ENCODE data around the gene ADAMTS17. TPM values are rescaled to one million over a fixed set of nuclear protein-coding genes. Genes with fewer than 3 reads are reported as not detected.
A peak's percentile ranks its signal among the peaks of the same experiment; 100 is the strongest.

The ADAMTS17 gene
- total RNA-seq, 4 donors from 2014 or later: 7.2 to 15.1 (median 8.9) TPM

DNA sequence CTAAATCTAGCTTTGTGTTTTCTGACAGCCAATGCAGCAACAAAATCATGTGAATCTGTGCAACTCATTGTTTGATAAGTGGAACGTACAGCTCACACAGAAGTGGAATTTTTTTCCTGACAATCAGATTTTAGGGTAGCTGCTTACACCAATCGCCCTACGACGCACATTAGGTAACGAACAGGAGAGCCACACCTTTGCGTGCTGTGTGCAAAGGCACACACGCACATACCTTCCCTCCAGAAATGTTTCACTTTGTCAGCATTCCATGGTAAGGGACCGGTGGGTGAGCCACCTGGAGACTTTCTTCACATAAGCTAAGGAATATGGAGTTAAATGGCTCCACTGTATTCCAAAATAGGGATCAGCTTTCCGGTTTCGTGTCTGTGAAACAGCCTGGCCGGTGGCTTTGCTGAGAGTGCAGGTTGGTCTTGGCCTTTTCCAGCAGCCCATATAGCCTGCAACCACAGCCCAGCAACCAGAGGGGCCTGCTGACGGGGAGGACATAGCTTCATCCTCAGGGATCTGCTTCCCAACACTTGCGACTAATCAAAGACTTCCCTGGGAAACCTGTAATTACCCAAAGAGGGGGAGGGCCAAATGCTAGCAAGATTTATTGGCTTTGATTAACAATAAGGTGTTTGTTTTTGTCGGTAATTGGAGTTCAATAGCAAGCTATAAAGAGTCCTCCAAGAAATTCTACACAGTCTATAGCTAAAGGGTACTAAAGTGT lies 145.3 kb downstream of the ADAMTS17 start:
- Histone ChIP-seq H3K27ac (no peak overlapping the region), H3K9me3 (no peaks in the 10 kb centered on the region), H3K4me1 (peaks cover 0 to 9% (median 0%) of the 10 kb centered on the region in 4 donors), H3K36me3 (no peaks in the 10 kb centered on the region), H3K27me3 (no peaks in the 10 kb centered on the region), H3K4me3 (no peak overlapping the region)
- DNase-seq: no peak
- TF ChIP-seq POLR2A (IDR thresholded peaks at IDR 0.05) (no peak), CTCF (IDR thresholded peaks at IDR 0.05) (no peak)

GRCh38 chr15:100194996-100195395 lies 146.8 kb downstream of the ADAMTS17 start:
- H3K4me1 ChIP-seq: no peaks in the 10 kb centered on the region
- peak in 1 of 3 donors; percentile 22 for DNase-seq
- no peak for TF ChIP-seq POLR2A (IDR thresholded peaks at IDR 0.05)
- TF ChIP-seq CTCF (IDR thresholded peaks at IDR 0.05): no peak

GRCh38 chr15:100193277-100193860 lies 148.4 kb downstream of the ADAMTS17 start:
- no peak for TF ChIP-seq CTCF (IDR thresholded peaks at IDR 0.05)
- TF ChIP-seq POLR2A (IDR thresholded peaks at IDR 0.05): no peak
- Histone ChIP-seq H3K27me3 (no peaks in the 10 kb centered on the region), H3K27ac (no peak overlapping the region), H3K9me3 (no peaks in the 10 kb centered on the region), H3K36me3 (no peaks in the 10 kb centered on the region), H3K4me1 (no peaks in the 10 kb centered on the region), H3K4me3 (no peak overlapping the region)
- DNase-seq: peak in 2 of 3 donors; percentile 15 to 33

More at GRCh38 chr15:100194996-100195395, 146.8 kb downstream of the ADAMTS17 start:
- no peaks in the 10 kb centered on the region for H3K27me3 ChIP-seq
- H3K36me3 ChIP-seq: no peaks in the 10 kb centered on the region
- H3K9me3 ChIP-seq: no peaks in the 10 kb centered on the region
- H3K27ac ChIP-seq: no peak overlapping the region
- no peak overlapping the region for H3K4me3 ChIP-seq

- no peak overlapping the region for H3K4me3 ChIP-seq
- H3K27ac ChIP-seq: no peak overlapping the region
- no peaks in the 10 kb centered on the region for H3K4me1 ChIP-seq
- no peaks in the 10 kb centered on the region for H3K9me3 ChIP-seq
- no peaks in the 10 kb centered on the region for H3K27me3 ChIP-seq
- no peaks in the 10 kb centered on the region for H3K36me3 ChIP-seq
- DNase-seq: peak in 2 of 3 donors; percentile 23 to 26
- TF ChIP-seq CTCF (IDR thresholded peaks at IDR 0.05) (no peak), POLR2A (IDR thresholded peaks at IDR 0.05) (no peak)
Observed at GRCh38 chr15:100192097-100193080, 149.4 kb downstream of the ADAMTS17 start.

GRCh38 chr15:100191161-100191560 lies 150.6 kb downstream of the ADAMTS17 start:
- H3K4me1 ChIP-seq: no peaks in the 10 kb centered on the region
- H3K27me3 ChIP-seq: no peaks in the 10 kb centered on the region
- no peak overlapping the region for H3K4me3 ChIP-seq
- H3K36me3 ChIP-seq: no peaks in the 10 kb centered on the region
- peak in 1 of 3 donors; percentile 18 for DNase-seq
- H3K27ac ChIP-seq: no peak overlapping the region
- H3K9me3 ChIP-seq: no peaks in the 10 kb centered on the region
- no peak for TF ChIP-seq POLR2A (IDR thresholded peaks at IDR 0.05)
- TF ChIP-seq CTCF (IDR thresholded peaks at IDR 0.05): no peak
